NT2/D1 (cell line): ENCODE results near the gene AMBP.

Experiments used
- DNase-seq: peaks from one replicate; pipeline ENCODE4 v3.0.0-alpha.2; 2011; ENCODE audit warnings: low read depth, low spot score
- H3K27me3 ChIP-seq: 2 replicates; pipeline ENCODE4 v1.6.0; 2011; ENCODE audit warnings: mild to moderate bottlenecking; ENCODE audit not compliant: insufficient read length, insufficient read depth
- H3K36me3 ChIP-seq: 2 replicates; pipeline ENCODE4 v1.6.1; 2011; ENCODE audit warnings: mild to moderate bottlenecking, low read length, mixed read lengths; ENCODE audit not compliant: insufficient read depth, insufficient read length
- H3K4me1 ChIP-seq: 2 replicates; pipeline ENCODE4 v1.5.1; 2011; ENCODE audit not compliant: insufficient read depth, insufficient read length
- H3K4me3 ChIP-seq: 2 replicates; pipeline ENCODE4 v1.5.1; 2011; ENCODE audit warnings: low read depth; ENCODE audit not compliant: insufficient read length
- H3K9ac ChIP-seq: 2 replicates; pipeline ENCODE4 v1.6.0; 2011; ENCODE audit warnings: low read depth; ENCODE audit not compliant: insufficient read length
- H3K9me3 ChIP-seq: 2 replicates; pipeline ENCODE4 v1.5.1; 2011; ENCODE audit warnings: mild to moderate bottlenecking, low read length; ENCODE audit not compliant: insufficient read depth
- SUZ12 ChIP-seq: IDR thresholded peaks from 2 replicates; pipeline ENCODE4 v1.6.1; 2011; ENCODE audit not compliant: insufficient read length, insufficient read depth; ENCODE audit errors: extremely low read depth
- YY1 ChIP-seq: IDR thresholded peaks from 2 replicates; pipeline ENCODE4 v1.6.1; 2011; ENCODE audit not compliant: insufficient read length, insufficient read depth
- ZNF274 ChIP-seq: IDR thresholded peaks from 2 replicates; pipeline ENCODE4 v1.6.1; 2011; ENCODE audit warnings: mild to moderate bottlenecking, low read depth, low read length

AMBP gene

DNA sequence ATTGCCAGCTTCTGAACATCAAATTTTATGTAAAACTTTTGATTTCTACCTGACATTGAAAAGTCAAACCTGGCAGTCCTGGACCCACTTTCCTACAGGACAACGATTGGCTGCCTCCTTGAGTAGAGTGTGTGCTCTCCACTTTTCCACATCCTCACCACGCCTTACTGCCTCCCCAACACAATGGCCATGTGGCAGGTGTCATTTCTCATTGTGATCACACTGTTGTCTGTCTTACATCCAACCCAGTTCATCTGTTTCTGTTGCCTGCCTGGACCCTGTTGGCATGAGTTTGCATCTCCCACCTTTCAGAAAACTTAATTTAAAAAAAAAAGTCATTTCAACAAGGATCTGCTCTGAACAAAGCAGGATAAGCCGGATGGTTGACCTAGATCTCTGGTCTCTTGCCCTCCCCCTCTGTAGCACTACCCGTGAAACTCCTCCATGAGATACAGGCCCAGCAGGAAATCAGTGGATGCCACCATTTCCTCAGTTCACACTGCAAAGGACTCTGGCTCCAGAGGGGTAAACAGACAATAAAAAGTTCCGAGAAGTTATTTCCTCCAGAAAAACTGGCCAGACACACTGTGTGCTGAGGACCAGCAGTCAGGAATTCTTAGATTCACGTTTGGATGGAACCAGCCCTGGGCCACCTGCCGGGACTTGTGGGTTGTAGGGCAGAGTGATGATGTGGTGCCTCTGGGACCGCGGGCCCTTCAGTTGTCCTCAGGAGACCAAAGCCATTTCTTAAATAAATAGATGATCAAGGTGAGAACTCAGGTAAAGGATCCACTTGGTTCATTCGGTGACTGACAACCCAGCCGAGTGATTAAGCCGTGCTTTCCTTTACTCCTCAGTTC lies 48.6 kb downstream of the AMBP start:
- no peak for DNase-seq
- no peak overlapping the region for H3K9ac ChIP-seq
- TF ChIP-seq SUZ12 (no peak), ZNF274 (no peak)
- no peaks in the 10 kb centered on the region for H3K27me3 ChIP-seq
- no peak overlapping the region for H3K4me3 ChIP-seq
- H3K4me1 ChIP-seq = peaks cover 9% of the 10 kb centered on the region
- peaks cover 35% of the 10 kb centered on the region for H3K36me3 ChIP-seq
- H3K9me3 ChIP-seq = no peaks in the 10 kb centered on the region

GRCh38 chr9:114028646-114029045 lies 49.5 kb downstream of the AMBP start:
- H3K27me3 ChIP-seq = no peaks in the 10 kb centered on the region
- H3K9me3 ChIP-seq = peaks cover 5% of the 10 kb centered on the region

DNA sequence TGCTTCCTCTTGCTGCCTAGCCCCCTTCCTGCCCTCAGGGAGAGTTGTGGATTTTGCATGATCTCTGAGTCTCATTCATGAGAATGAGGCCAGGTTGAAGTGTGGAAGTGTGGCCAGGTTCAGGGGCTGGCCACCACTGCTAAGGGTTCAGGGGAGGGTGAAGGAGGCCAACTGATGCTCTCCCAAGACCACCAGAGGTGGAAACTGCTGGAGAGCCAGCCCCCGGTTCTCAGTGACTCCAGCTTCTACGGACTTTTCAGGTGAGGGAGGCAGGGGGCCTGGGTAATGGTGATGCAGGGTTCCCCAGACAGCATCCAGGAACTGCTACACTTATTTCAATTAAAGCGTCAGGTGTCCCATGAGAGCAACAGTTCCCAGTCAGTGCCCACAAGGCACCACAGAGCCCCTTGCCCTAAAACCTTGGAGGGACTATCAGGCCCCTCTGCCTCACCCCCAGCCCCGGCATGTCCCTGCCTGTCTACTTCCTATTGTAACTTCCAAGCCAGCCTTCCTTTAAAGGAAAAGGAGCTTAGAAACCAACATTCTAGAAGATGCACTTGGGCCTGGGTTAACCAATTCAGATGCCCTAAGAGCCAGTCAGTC lies 50.1 kb downstream of the AMBP start:
- TF ChIP-seq SUZ12 = no peak
- no peak for TF ChIP-seq ZNF274
- no peak for TF ChIP-seq YY1
- no peak overlapping the region for H3K9ac ChIP-seq

More at GRCh38 chr9:114028646-114029045, 49.5 kb downstream of the AMBP start:
- TF ChIP-seq ZNF274 (no peak), SUZ12 (no peak), YY1 (no peak)
- peaks cover 9% of the 10 kb centered on the region for H3K4me1 ChIP-seq
- DNase-seq = no peak
- no peak overlapping the region for H3K9ac ChIP-seq
- peaks cover 30% of the 10 kb centered on the region for H3K36me3 ChIP-seq
- no peak overlapping the region for H3K4me3 ChIP-seq

GRCh38 chr9:114027159-114027862 lies 50.8 kb downstream of the AMBP start:
- peaks cover 24% of the 10 kb centered on the region for H3K36me3 ChIP-seq
- no peak for DNase-seq
- TF ChIP-seq ZNF274 (no peak), SUZ12 (no peak), YY1 (no peak)
- peaks cover 7% of the 10 kb centered on the region for H3K4me1 ChIP-seq
- peaks cover 17% of the 10 kb centered on the region for H3K9me3 ChIP-seq
- H3K4me3 ChIP-seq = no peak overlapping the region
- H3K9ac ChIP-seq = no peak overlapping the region
- no peaks in the 10 kb centered on the region for H3K27me3 ChIP-seq

More for the DNA sequence above, 50.1 kb downstream of the AMBP start:
- Histone ChIP-seq H3K4me3 (no peak overlapping the region), H3K4me1 (peaks cover 9% of the 10 kb centered on the region), H3K36me3 (peaks cover 30% of the 10 kb centered on the region), H3K9me3 (peaks cover 11% of the 10 kb centered on the region), H3K27me3 (no peaks in the 10 kb centered on the region)
- no peak for DNase-seq

DNA sequence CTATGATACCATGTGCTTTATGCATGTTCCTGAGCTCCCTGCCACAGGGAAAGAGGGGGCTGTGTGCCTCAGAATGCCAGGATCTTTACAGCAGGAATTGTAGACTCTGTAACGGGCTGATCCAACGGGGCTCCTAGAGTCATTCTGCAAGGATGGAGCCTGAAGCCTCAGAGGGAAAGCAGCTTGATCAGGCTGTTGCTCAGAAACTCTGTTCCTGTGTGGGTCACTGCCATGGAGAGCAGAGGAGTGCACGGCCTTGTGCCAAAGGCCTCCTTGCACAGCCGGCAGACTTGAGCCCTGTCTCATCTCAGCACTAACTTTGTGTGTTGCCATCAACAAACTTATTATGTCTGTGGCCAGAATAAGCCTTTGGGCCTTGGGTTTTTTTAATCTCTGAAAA lies 51.8 kb downstream of the AMBP start:
- peaks cover 17% of the 10 kb centered on the region for H3K9me3 ChIP-seq
- no peak overlapping the region for H3K4me3 ChIP-seq
- no peak for DNase-seq
- H3K9ac ChIP-seq = no peak overlapping the region
- no peak for TF ChIP-seq SUZ12
- TF ChIP-seq ZNF274 = no peak
- TF ChIP-seq YY1 = no peak
- H3K36me3 ChIP-seq = peaks cover 24% of the 10 kb centered on the region
- peaks cover 7% of the 10 kb centered on the region for H3K4me1 ChIP-seq
- no peaks in the 10 kb centered on the region for H3K27me3 ChIP-seq

DNA sequence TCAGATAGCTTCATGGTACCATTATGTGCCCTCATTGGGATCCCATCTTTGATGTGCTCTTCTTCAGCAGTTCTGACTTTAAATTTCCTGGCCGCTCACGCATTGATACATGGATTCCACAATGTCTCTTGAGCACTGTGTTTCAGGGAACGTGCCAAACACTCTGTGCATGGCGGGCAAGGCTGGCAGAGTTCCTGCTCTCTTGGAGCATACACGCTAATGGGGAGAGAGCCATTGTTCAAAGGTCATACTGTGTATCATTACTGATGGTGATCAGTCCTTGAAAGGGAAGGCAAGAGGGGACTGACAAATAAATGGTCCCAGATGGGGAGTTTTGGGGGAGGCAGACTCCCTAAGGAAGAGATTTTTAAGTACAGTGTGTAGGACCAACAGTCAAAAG lies 52.3 kb downstream of the AMBP start:
- no peaks in the 10 kb centered on the region for H3K27me3 ChIP-seq
- H3K4me1 ChIP-seq = peaks cover 7% of the 10 kb centered on the region
- H3K36me3 ChIP-seq = peaks cover 24% of the 10 kb centered on the region
- peaks cover 17% of the 10 kb centered on the region for H3K9me3 ChIP-seq
- no peak overlapping the region for H3K9ac ChIP-seq
- no peak for DNase-seq
- H3K4me3 ChIP-seq = no peak overlapping the region
- TF ChIP-seq SUZ12 (no peak), YY1 (no peak)

DNA sequence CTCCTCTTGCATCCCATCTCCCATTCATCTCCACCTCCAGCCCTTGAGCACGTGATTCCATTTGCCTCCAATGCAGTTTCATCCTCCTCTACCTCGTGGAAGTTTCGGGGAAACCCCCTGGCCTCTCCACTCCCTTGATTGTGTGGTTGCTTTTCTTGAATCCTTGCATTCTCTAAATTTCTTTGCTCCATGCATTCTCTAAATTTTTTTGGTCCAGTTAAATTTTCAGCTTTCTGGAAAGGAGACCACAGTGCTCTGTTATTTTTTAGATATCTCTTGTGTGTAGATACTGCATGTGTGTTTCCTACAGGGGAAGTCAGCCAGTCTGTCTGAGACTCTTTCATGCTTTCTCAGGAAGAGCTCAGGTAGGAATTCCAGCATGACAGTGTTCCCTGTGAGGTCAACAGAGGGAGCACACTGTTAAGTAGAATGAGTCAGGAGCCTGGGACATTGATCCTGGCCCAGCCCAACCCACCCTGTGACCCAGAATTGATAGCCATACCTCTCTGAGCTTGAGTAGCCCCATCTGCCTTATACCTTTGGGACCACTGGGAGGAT lies 52.8 kb downstream of the AMBP start:
- peaks cover 7% of the 10 kb centered on the region for H3K4me1 ChIP-seq
- no peaks in the 10 kb centered on the region for H3K27me3 ChIP-seq
- H3K4me3 ChIP-seq = no peak overlapping the region
- peaks cover 21% of the 10 kb centered on the region for H3K36me3 ChIP-seq
- no peak for DNase-seq
- H3K9ac ChIP-seq = no peak overlapping the region
- no peak for TF ChIP-seq ZNF274
- TF ChIP-seq SUZ12 = no peak
- TF ChIP-seq YY1 = no peak
- H3K9me3 ChIP-seq = peaks cover 17% of the 10 kb centered on the region
